K562 (cell line): ENCODE data around the gene NOS1.

Experiments
- HDAC2 ChIP-seq: fragments of 450-650 bp; IDR thresholded peaks from 2 replicates; pipeline ENCODE4 v1.6.1; 2016; ENCODE audit warnings: mild to moderate bottlenecking
- POLR2A ChIP-seq: fragments of 450-650 bp; conservative IDR thresholded peaks from 2 replicates; pipeline ENCODE4 v1.6.1; 2016
- POLR2AphosphoS5 ChIP-seq: IDR thresholded peaks from 2 replicates; pipeline ENCODE4 v1.6.1; 2011; ENCODE audit warnings: mild to moderate bottlenecking, low read depth, low read length, moderate library complexity; ENCODE audit not compliant: control insufficient read depth, insufficient read depth
- SMARCA5 ChIP-seq: fragments of 450-650 bp; IDR thresholded peaks from 2 replicates; pipeline ENCODE4 v1.6.1; 2016
- TEAD2 ChIP-seq: fragments of 450-650 bp; IDR thresholded peaks from 2 replicates; pipeline ENCODE4 v1.6.1; 2016; ENCODE audit warnings: missing genetic modification characterization, control low read depth, missing compliant biosample characterization
- TOE1 ChIP-seq, 2 experiments: fragments of 450-650 bp in 1 of 2; sonication (generic) in 1 of 2; formaldehyde crosslinking in 1 of 2; IDR thresholded peaks; 2 replicates each; pipeline versions ENCODE4 v1.7.1 to v1.8.0; 2016 to 2022; ENCODE audit warnings: borderline replicate concordance in 2 of 2, mild to moderate bottlenecking in 2 of 2, antibody characterized with exemption in 1 of 2, inconsistent platforms in 1 of 2, low read depth in 1 of 2, missing genetic modification reagents in 1 of 2, moderate library complexity in 1 of 2
- XRCC3 ChIP-seq: fragments of 450-650 bp; IDR thresholded peaks from 2 replicates; pipeline ENCODE4 v1.6.1; 2017; ENCODE audit warnings: mild to moderate bottlenecking, moderate library complexity

GRCh38 chr12:117168976-117169375 is 192.4 kb downstream of the NOS1 start:
- TF ChIP-seq HDAC2 (no peak), SMARCA5 (no peak), POLR2AphosphoS5 (no peak), POLR2A (no peak), XRCC3 (no peak), TOE1 (IDR thresholded peaks at IDR 0.05; ENCODE audit: borderline replicate concordance) (no peak), TOE1 (CRISPR knock-in tag; IDR thresholded peaks at IDR 0.05; ENCODE audit: borderline replicate concordance, low read depth) (no peak), TEAD2 (tag) (no peak)
